HuH-7.5 (cell line): Measurements from ENCODE around the gene GUCY2C.

Experiments used
- DNase-seq: peaks from one replicate; pipeline ENCODE4 v3.0.0; 2011; ENCODE audit warnings: low spot score

The GUCY2C gene

DNA sequence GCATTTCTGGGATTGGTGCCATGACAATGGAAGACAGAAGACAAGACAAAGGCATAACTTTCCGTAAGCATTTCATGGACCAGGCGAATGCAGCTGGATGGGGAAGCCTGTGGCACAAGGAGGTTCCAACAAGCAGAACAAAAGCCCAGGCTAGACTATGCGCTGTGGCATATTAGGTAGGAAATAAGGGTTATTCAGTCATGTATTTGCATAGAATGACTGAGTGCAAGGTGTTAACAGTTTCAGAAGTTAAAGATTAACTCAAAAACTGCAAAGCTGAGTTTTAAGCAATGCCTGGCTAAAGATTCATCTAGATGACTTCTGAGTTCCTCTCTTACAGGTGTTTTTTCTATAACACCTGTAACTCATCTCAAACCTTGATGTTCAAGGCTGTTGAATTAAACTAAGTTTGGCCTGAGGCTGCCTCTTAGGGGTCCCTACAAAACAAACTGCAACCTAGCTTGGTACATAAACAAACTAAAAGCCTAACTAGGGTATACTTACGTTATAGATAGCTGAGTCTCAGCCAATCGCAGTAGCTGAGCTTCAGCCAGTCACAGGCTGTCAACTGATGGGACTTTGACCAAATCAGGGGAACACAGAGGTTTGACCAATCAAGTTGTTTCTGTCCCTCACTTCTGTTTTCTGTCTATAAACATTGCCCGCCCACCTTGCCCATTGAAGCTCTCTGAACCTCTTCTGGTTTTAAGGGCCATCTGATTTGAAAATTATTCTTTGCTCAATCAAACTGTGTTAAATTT, 76.5 kb downstream of the GUCY2C start:
- DNase-seq: no peak

DNA sequence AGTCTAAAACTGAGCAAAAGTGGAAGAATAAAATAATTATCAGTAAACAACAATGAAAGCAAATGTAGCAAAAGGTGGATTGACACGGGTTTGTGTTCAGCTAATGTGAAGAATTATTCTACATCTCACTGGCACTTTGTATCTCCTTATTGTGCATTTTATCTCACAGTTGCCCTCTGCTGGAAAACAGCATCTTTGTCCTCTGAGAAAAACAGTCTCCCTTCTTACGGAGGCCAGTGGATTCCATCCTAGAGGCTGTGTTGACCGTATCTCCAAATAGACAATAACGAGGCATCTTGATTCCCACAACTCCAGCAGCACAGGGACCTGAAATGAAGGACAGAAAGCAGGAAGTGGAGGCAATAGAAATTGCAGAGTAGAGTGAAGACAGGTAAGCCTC, 77.4 kb downstream of the GUCY2C start:
- no peak for DNase-seq

GRCh38 chr12:14614704-14615121, 81.7 kb downstream of the GUCY2C start:
- no peak for DNase-seq

GRCh38 chr12:14613718-14614117, 82.7 kb downstream of the GUCY2C start:
- no peak for DNase-seq

GRCh38 chr12:14612898-14613445, 83.4 kb downstream of the GUCY2C start:
- DNase-seq: no peak

DNA sequence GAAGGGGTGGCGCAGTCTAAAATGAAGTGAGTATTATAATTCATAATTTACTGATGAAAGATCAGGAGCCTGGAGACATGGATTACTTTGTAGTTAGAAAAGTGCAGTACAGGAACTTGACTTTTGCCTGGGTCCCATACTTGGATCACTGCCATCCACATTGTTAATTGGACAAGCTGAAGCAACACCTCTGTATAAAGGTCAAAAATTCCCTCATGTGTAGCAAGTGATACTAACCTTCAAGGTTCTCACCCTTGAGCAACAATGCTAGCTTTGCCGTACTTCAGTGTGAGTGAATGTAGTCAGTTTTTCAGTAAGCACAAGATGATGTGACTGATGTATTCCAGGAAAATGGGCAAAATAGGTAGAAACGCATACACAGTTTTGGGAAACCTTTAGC, 84.1 kb downstream of the GUCY2C start:
- DNase-seq: no peak

GRCh38 chr12:14611640-14612203, 84.7 kb downstream of the GUCY2C start:
- no peak for DNase-seq

DNA sequence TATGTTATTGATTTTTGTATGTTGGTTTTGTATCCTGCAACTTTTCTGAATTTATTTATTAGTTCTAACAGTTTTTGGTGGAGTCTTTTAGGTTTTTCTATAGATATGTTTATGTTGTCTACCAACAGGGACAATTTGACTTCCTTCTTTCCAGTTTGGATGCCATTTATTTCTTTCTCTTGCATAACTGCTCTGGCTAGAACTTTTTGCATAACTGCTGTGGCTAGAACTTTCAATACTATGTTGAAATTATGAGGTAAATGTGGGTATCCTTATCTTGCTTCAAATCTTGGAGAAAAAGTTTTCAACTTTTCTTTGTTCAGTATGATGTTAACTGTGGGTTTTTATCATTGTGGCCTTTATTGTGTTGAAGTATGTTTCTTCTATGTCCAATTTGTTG, 88.8 kb downstream of the GUCY2C start:
- DNase-seq: no peak

- no peak for DNase-seq
Measured at GRCh38 chr12:14605401-14605989, 90.9 kb downstream of the GUCY2C start.

DNA sequence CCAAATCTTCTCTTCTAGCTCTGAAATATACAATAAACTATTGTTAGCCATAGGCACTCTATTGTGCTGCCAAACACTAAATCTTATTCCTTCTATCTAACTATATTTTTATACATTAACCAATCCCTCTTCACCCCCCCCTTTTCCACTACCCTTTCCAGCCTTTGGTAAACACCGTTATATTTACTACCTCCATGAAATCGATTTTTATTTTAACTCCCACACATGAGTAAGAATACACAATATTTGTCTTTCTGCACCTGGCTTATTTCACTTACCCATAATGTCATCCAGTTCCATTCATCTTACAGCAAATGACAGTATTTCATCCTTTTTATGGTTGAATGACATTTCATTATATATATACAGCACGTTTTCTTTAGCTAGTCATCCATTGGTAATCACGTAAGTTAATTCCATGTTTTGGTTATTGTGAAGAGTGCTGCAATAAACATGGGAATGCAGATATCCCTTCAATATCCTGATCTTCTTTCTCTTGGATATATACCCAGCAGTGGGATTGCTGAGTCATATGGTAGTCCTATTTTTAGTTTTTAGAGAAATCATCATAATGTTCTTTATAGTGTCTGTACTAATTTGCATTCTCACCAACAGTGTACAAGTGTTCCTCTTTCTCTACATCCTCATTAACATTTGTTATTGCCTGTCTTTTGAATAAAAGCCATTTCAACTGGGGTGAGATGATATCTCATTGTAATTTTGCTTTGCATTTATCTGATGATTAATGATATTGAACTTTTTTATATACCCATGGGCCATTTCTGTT, 94.5 kb downstream of the GUCY2C start:
- DNase-seq: no peak

GRCh38 chr12:14597480-14597879, 98.9 kb downstream of the GUCY2C start:
- no peak for DNase-seq

GRCh38 chr12:14591719-14592118, 104.7 kb downstream of the GUCY2C start:
- no peak for DNase-seq

DNA sequence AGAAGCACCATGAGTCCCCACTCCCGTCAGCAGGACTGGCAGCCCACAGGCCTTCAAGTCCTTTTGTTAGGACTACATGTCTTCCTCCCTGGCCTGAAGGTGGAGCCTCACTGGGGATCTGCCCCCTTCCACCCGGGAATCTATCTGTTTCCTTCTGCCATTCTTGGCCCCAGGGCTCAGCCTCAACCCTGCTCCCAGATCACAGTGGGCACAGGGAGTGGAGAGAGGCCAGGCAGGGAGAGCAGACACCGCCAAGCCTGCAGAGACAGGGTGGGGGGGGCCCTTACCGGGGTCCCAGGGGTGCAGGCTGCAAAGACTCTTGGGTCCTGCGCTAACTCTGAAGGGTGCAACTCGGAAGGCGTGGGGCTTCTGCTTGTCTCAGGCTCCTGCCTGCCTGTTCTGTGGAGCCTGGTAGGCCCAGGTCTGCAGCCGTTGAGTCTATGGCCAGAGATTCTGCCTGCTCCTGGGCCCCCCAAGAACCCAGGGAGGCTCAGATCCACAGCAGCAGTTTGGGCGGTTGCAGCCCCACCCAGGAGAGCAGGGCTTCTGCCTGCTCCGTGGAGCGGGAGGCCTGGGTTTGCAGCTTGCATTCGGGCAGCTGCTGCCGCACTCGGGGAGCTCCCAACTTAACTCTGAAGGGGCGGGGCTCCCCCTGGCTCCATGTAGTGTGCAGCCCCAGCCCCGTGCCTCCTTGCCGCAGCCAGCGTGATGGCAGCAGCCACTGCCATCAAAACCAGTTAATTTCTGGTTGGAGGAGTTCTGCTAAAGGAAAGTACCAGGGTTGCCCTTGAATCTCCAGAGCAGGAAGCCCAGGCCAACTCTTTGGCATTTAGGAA, 107.0 kb downstream of the GUCY2C start:
- DNase-seq: no peak

DNA sequence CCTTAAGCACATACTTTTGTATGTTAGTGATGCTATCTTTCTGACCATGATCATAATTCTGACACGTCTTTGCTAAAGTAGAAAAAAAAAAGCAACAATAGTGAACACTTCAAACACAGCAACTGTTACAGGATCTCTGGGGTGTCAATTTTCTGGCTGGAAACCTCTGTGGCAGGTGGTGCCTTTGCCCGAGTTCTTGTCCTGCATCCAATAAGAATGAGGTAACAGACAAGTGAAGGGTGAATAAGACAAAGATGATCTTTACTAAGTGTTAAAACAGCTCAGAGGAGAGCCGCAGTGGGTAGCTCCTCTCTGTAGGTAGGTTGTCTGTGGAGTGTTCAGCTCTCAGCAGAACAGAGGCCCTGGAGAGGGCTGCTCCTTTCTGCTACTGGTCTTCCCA, 107.8 kb downstream of the GUCY2C start:
- no peak for DNase-seq

DNA sequence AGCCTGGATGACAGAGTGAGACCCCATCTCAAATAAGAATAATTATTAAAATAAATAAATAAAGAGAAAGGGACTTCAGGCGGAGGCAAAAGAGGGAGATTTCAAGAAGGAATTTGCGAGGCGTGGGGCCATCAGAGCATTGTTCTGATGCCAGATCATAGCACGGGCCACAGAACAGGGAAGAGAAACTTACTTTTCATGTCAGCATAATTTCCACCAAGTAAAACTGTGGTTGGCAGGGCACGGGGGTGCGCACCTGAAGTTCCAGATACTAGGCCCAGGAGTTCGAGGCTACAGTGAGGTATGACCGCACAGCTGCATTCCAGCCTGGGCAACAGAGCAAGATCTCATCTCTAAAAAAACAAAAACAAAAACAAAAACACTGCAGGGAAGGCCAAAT, 117.8 kb downstream of the GUCY2C start:
- no peak for DNase-seq

DNA sequence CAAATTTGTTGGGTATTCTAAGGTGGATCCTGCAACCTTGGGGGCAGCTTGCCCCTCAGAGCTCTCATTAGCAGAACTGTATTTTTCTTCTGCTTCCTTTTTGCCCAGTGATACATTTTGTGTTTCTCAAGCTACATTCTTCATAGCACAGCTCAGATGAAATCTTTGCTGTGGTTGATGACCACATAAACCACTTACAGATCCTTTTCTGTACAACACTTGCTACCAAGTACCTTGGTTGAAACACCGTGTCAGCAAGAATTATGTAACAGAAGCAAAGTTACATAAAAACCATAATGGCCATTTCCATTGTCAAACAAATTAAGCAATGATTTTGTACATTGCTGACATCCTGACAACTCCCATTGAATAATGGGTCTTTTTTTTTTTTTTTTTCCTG, 119.1 kb downstream of the GUCY2C start:
- no peak for DNase-seq

- DNase-seq: no peak
Measured at GRCh38 chr12:14576896-14577295, 119.5 kb downstream of the GUCY2C start.

DNA sequence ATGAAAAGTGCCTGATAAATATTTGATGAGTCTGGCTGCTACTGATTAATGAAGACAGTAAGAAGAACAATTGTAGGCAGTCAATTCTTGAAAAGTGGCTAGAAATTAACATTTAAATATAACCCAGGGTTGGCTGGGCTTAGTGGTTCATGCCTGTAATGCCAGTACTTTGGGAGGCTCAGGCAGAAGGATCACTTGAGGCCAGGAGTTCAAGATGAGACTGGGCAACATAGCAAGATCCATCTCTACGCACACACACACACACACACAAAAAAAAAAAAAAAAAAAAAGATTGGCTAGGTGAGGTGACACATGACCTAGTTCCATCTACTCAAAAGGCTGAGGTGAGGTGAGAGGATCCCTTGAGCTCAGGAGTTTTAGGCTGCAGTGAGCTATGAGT, 120.8 kb downstream of the GUCY2C start:
- no peak for DNase-seq

DNA sequence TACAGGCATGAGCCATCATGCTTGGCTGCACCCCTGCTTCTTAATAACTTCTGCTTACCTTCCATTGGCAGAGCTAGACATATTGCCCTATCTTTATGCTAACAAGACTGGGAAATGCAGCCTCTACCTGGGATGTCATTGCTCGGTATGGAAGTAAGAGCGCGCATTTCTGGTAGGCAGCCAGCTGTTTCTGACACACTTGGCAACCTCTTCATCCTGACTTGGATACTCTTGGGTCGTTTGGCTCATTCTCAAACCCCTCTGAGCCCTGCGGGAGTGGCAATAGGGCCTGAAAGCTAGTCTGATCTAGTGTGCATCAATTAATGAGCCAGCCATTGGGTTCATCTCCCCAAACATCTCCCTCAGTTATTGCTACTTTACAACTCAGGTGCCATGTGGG, 123.3 kb downstream of the GUCY2C start:
- DNase-seq: no peak

DNA sequence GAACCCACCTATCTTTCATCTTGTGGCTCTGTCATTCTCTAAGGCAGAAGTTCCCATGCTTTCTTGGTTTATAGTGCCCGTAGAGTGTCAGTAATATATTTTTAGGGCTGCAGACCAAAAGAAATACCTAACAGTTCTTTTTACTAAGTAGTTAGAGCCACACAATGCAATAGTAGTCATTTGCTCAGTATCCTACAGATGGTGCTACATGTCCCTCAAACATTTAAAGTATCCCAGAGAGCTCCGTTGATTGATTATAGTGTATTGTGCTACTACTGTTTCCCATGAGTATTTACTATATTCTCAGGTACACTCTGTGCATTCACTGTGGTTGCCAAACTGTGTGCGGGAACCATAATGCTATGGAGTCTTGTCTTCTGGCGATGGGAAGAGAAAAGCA, 124.0 kb downstream of the GUCY2C start:
- DNase-seq: no peak

DNA sequence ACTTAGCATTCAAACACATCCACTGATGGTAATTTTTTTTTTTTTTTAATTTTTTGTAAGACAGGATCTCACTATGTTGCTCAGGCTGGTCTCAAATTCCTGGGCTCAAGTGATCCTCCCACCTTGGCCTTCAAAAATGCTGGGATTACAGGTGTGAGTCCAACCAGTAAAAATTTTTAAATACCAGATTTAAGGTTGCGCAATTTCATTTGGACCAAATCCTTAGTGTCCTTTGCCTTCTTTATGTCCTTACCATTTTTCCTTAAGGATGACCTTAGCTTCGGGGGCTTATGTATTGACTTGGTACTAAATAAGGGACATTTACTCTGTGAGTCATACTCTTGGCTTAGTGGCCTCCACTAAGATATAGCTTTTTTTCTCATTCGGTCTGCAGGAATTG, 124.6 kb downstream of the GUCY2C start:
- no peak for DNase-seq

DNA sequence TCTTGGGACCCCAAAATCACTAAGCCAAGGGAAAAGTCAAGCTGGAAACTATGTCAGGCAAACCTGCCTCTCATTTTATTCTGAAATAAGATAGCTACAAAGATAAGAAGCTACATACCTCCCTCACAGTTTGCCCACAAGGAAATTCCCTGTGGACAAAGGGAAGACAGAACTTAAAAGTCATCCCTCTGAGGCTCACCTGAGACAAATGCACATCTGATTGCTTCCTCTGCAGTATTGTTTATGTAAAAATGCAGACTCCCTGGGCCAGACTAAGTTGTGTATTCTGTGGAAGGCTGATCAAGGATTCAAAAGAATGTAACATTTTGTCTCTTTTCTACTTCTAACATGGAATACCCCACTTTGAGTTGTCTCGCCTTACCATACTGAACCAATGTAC, 126.2 kb downstream of the GUCY2C start:
- DNase-seq: no peak
